NB4 (cell line): ENCODE data around the gene MRPL12.

Experiments used
- DNase-seq: peaks from one replicate; pipeline ENCODE4 v3.0.0; 2010; ENCODE audit warnings: low read depth
- H3K4me3 ChIP-seq: one replicate; pipeline ENCODE4 v1.5.1; 2011; ENCODE audit warnings: mild to moderate bottlenecking, low read depth, low read length, moderate library complexity
- CTCF ChIP-seq: IDR thresholded peaks from one replicate; pipeline ENCODE4 v1.5.1; 2012; ENCODE audit warnings: low read depth, low read length
- MAX ChIP-seq: IDR thresholded peaks from 2 replicates; pipeline ENCODE4 v1.6.1; 2011; ENCODE audit warnings: low read depth, low read length
- MYC ChIP-seq: IDR thresholded peaks from 2 replicates; pipeline ENCODE4 v1.6.1; 2011; ENCODE audit warnings: low read depth, low read length
- POLR2A ChIP-seq: IDR thresholded peaks from 2 replicates; pipeline ENCODE4 v1.6.1; 2011; ENCODE audit warnings: mild to moderate bottlenecking; ENCODE audit not compliant: insufficient read length; ENCODE audit errors: extremely low read depth

Gene MRPL12

GRCh38 chr17:81695801-81696200 is 7.4 kb upstream of the MRPL12 start:
- TF ChIP-seq MYC (no peak), MAX (no peak), POLR2A (no peak), CTCF (no peak)
- no peak for DNase-seq
- no peak overlapping the region for H3K4me3 ChIP-seq

- no peak overlapping the region for H3K4me3 ChIP-seq
- DNase-seq = no peak
- no peak for TF ChIP-seq CTCF
- no peak for TF ChIP-seq POLR2A
- no peak for TF ChIP-seq MAX
- no peak for TF ChIP-seq MYC
Measured at GRCh38 chr17:81696218-81696941, 6.8 kb upstream of the MRPL12 start.

GRCh38 chr17:81697261-81698044 is 5.7 kb upstream of the MRPL12 start:
- H3K4me3 ChIP-seq = no peak overlapping the region
- no peak for TF ChIP-seq POLR2A
- DNase-seq = no peak

- H3K4me3 ChIP-seq = no peak overlapping the region
- DNase-seq = no peak
- no peak for TF ChIP-seq MYC
- TF ChIP-seq MAX = no peak
- no peak for TF ChIP-seq POLR2A
- no peak for TF ChIP-seq CTCF
Measured at GRCh38 chr17:81700353-81701287, 2.5 kb upstream of the MRPL12 start.

- TF ChIP-seq MAX = no peak
- TF ChIP-seq CTCF = peak; percentile 22
- no peak for TF ChIP-seq MYC
- no peak for TF ChIP-seq POLR2A
- DNase-seq = peak; percentile 57
- H3K4me3 ChIP-seq = peak overlapping the region; percentile 95
Measured at GRCh38 chr17:81701288-81702071, 1.7 kb upstream of the MRPL12 start.
